ENCODE measurements around the gene ERC2.

The ERC2 gene

DNA sequence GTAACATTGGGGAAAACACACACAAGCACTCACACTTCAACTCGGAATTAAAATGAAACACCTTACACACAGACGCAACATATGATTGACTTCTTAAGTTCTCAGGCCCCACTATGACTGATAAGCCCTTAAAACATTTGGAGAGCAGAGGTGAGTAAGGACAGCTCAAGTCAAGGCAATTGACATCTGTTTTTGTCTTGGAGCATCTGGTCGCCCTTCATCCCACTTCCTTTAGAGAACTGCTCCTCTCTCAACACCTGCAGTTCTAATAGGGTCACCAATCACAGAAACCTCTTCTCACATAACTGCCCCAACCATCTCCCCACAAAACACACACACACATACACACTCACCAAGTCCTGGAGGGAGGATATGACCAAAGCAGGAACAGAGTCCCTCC lies 43.4 kb downstream of the ERC2 start:
- no peak for DNase-seq (ENCODE audit: low read depth)

DNA sequence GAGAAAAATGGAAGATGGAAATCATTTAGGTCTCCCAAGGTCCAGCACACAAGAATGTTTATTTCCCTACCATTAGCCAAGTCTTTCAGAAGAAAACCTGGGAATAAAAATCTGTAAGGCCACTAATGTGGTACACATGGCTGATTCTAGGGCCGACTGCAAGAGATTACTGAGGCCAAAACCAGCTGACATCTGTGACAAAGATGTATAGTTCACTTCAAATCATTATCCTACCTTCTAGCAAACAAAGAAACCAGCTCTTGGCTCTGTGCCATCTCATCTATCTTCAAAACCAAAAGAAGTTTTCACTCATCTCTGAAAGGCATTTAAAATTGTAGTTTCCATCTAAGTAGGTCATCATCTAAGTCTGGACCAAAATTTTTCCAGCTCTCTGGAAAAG lies 43.9 kb downstream of the ERC2 start:
- DNase-seq (ENCODE audit: low read depth) = no peak

DNA sequence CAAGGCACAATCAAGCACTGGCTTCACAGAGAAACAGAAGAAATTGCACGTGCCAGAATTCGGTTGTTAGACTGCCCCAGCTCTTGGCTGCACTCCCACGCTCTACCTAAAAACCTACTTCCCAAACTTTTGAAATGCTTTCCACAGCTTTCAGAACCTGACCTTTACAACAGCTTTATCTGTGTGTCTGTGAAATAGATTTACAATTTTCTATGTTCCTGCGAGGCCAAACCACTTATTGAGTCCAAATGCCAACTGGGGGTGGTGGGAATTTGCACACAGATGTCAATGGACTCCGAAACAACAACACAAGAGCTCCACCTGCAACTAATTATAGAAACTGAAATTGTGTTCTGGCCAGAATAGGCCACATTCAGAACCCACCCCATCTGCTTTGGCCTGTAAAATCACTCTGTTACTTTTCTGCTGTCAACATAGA lies 44.6 kb downstream of the ERC2 start:
- DNase-seq (ENCODE audit: low read depth) = no peak

DNA sequence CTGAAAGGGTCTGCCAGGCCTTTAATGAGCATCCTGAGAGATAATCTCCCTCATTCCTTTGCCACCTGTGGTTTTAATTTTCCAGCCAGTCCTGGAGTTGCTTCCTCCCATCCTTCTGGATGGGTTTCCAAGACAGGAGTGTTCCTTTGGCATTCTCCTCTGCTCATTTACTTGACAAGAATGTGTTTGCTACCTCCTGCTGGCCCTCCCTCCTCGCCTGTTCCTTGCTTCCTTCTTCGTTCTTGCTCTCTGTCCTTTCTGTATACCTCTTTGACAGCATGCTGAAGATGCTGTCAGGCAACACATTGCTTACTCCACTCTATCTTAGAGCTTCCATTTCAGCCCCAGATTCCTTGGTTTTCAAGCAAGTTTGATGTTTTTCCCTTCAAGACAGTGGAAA lies 46.0 kb downstream of the ERC2 start:
- no peak for DNase-seq (ENCODE audit: low read depth)

DNA sequence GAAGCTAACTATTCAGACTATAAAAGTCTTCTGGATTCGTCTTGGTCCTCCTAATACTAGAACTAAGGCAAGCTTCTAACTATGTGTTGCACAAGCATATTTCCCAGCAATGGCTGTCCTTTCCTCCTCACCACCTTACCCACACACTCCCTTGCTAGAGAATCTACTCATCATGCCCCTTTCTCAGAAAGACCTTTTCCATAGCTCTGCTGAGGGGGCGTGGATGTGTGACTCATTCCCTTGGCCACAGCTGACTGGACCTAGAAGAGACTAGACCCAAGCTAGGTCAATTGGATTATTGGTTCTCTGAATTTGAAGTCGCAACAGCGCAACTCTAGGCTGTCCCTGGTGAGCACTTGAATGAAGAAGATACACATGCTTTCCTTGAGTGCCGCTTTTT lies 47.1 kb downstream of the ERC2 start:
- no peak for DNase-seq (ENCODE audit: low read depth)

DNA sequence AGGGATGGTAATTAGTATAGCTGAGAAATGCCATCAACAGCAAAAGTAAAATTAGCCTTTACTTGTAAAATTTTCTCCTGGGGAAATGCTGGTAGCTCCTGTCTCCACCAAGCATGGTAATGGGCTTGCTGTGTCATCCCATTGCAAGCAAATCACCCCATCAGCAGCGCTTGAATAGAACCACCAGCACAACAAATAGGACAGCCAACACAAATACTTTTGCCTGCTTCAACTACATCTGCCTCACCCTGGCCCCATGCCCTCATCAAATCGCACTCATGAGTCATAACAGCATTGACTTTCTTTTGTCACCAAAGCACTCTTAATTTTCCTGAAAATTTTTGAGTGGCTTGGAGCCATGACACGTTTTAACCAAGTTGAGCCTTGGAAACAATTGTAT lies 52.6 kb downstream of the ERC2 start:
- DNase-seq (ENCODE audit: low read depth) = no peak

GRCh38 chr3:56413911-56414310 lies 54.4 kb downstream of the ERC2 start:
- no peak for DNase-seq (ENCODE audit: low read depth)

DNA sequence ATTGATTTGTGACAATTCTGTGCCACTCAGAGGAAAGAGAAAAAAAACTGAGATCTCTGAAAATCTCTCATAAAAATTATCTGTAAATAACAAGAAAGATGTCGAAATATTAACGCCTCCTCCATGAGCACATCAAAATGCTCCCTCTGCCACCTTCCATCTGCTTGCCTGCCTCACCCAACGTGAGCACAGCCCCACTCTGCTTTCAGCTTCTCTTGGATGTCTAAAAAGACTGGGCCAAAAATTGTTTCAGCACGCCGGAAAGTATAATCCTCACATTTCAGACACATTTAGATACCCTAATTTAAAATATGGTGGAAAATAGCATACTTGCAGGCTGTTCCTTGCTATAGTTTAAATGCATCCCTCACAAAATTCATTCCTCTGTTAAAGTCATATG lies 57.1 kb downstream of the ERC2 start:
- DNase-seq (ENCODE audit: low read depth) = no peak

DNA sequence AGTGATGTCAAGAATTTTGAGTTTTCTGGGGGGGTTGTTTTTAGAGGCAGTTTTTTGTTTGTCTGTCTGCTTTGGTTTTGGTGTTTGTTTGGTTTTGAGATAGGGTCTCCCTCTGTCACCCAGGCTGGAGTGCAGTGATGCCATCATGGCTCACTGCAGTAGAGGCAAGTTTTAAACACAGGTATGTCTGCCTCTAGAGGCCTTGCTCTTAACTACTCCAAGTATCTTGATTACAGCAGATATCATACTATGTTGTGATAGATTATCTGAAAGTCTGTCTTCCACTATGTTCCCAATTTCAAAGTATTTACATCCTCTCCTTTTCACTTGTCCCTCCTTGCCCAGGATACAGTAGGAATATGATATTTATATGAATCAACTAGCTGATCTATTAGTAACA lies 57.7 kb downstream of the ERC2 start:
- DNase-seq (ENCODE audit: low read depth) = no peak

DNA sequence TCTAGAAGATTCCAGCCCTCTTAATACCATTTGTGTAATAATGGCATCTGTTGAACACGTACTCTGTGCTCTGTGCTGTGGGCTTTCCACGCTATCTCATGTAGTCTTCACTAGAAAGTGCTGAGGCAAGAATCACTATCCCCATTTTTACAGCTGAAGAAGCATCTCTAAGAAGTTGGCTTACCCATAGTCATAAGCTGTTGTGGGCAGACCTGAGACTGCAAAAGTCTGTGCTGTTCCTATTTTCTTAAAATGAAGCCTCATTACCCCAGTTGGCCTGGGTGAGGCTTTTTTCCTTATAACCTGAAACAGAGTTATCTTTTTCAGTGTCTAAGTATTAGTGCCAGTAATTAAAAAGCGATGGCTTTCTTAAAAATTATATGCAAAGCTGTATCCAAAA lies 58.5 kb downstream of the ERC2 start:
- no peak for DNase-seq (ENCODE audit: low read depth)

- DNase-seq (ENCODE audit: low read depth) = no peak
Observed at GRCh38 chr3:56408761-56409196, 59.5 kb downstream of the ERC2 start.

DNA sequence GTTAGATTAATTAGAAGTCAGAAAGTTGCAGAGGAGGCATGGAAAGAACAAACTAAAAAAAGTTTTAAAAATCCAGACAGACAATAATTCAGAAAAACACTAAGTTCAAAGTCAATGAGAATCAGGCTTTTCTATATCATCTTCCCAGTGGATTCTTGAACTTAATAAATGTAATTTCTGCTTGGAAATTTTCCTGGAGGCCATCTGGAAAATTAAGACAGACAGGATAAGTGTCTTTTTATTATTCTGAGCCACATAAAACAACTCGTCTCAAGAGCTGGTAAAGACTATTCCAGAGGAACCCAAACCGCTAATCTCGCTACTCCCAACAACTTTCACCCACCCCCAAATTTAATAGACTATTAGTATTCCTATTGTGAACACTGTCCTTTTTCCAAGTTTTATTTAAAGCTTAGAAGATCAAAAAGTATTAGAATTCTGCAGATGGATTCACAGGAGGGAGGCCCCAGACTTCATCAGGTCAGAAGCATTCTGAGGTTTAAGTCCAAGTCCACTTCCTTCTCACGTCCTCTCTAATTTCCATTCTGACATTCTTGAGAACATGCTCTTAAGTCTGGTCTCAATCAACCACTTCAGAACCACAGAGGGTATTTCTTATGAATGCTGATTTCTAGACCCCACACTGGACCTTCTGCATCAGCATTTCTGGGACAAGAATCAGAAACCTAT lies 61.3 kb downstream of the ERC2 start:
- no peak for DNase-seq (ENCODE audit: low read depth)

DNA sequence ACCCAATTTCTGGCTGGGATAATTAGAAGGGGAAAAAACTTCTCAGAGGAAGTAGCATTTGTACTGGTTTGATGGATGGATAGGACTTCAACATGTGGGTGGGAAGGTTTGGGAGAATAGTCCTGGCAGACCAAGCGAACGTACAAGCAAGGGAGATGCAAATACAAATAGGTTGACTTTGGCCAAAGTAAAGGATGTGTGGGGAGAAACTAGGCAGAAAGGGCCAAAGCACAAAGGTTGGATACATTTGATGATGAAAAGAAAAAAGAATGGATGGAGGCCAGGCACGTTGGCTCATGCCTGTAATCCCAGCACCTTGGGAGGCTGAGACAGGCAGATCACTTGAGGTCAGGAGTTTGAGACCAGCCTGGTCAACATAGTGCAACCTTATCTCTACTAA lies 63.4 kb downstream of the ERC2 start:
- DNase-seq (ENCODE audit: low read depth) = no peak

DNA sequence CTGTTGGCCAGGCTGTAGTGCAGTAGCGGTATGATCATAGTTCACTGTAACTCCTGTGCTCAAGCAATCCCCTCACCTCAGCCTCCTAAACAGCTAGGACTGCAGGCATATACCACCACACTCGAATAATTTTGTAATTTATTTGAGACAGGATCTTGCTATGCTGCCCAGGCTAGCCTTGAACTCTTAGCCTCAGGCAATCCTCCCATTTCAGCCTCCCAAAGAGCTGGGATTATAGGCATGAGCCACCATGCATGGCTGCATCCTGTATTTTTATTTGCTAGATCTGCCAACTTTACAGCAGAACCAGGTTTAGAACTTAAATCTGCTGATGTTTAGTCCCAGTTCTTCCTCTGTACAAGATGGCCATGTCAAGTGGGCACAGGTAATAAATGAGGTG lies 69.6 kb downstream of the ERC2 start:
- no peak for DNase-seq (ENCODE audit: low read depth)

- no peak for DNase-seq (ENCODE audit: low read depth)
Observed at GRCh38 chr3:56397798-56398197, 70.5 kb downstream of the ERC2 start.

DNA sequence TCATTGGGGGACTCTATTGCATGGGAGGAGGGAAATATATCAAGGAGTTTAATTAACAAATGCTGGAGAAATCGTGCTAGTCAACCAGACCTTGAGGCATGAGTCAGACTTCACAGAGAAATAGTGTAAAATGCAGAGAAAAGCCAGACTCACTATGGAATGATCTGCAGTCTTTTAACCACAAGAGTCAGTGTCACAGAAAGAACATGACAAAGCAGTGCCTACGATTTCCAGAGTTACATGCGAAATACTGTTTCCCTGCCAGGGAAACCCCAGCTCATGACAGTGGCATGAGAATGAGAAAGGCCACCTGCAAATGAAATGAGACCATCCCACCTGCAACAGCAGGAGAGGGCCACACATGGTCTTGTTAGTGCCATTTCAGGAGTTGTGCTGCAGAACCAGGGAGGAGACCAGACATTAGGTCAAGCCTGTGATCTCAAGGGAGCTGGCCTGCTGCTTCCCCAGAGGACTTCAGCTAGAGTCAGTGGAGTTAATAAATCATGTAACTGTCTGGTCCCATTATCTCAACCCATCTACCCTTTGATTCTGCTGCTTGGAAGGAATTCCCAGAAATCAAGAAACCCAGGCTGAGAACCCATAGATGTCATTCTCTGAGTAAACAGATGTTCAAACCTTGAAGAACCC lies 79.0 kb downstream of the ERC2 start:
- DNase-seq (ENCODE audit: low read depth) = no peak

- DNase-seq (ENCODE audit: low read depth) = no peak
Observed at GRCh38 chr3:56383092-56383491, 85.2 kb downstream of the ERC2 start.

GRCh38 chr3:56379723-56380287 lies 88.5 kb downstream of the ERC2 start:
- DNase-seq (ENCODE audit: low read depth) = no peak

GRCh38 chr3:56375654-56376053 lies 92.6 kb downstream of the ERC2 start:
- DNase-seq (ENCODE audit: low read depth) = no peak

GRCh38 chr3:56373386-56373785 lies 94.9 kb downstream of the ERC2 start:
- no peak for DNase-seq (ENCODE audit: low read depth)

DNA sequence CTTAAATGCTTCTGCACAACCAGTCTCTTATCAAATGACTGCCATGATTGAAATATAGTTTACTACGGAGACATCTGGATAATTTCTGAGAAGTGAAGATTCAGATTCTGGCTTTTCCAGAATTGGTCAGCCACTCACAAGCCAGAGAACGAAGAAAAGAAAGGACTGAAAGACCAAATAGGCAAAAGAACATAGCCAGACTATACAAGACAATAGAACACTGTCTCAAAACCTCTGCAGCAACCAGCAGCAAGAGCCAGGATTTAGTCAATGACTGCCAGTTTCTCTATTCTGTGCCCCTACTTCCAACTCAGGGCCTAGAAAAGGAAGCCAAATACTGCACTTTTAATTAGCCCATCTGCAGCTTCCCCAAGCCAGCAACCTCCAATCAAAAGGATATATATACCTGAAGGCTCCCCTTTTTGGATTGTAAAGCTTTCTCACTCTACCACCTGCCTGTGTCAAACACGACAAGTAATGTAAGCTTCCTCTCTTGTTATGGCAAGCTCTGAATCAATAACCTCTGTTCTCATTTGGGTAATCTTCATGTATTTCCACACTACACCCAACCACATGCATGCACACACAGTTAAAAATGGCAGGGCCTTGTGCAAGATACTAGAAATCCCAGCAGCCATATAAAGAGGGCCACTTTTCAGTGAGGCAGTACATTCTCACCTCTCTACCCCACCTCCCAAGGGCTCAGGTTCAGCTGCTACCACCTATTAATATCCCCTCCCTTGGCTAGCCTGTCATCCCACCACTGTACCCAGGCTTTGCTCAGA lies 97.1 kb downstream of the ERC2 start:
- no peak for DNase-seq (ENCODE audit: low read depth)

GRCh38 chr3:56369914-56370313 lies 98.4 kb downstream of the ERC2 start:
- no peak for DNase-seq (ENCODE audit: low read depth)

DNA sequence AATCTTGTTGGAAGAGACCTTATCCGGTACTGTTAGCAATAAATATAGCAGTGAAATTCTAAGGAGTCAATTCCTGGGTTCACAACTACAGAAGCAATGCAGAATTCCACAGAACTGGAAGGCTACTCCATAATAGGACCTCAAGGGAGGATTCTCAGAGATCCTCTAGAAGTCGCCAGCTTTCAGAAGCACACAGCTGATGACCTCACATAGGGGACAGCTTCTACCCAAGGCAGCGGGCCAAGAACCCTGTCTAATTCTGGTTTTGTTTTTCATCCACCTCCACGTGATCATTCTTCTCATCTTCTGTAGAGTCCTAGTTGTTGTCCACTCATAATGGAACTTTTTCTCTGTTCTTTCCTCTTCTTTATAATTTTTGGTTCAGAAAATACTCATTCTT lies 99.4 kb downstream of the ERC2 start:
- DNase-seq (ENCODE audit: low read depth) = no peak

Data from activated T-cell treated with anti-CD3 and anti-CD28 coated beads for 24 hours (primary cell).